Measurements from ENCODE around the gene CACNB1.
"Not testable (repeated sequence)": the region's sequence is repeated elsewhere in the genome, so short reads cannot be mapped to it uniquely, and the experiment has no call there.

The CACNB1 gene

GRCh38 chr17:39174920-39175694 lies 22.4 kb downstream of the CACNB1 start:
- peak; percentile 36 for DNase-seq (ENCODE audit: low read depth)

- DNase-seq (ENCODE audit: low read depth), result no peak
These were observed 23.8 kb downstream of the CACNB1 start for GRCh38 chr17:39173526-39174274.

GRCh38 chr17:39173080-39173479 lies 24.4 kb downstream of the CACNB1 start:
- DNase-seq (ENCODE audit: low read depth), result no peak

GRCh38 chr17:39171933-39172332 lies 25.5 kb downstream of the CACNB1 start:
- no peak for DNase-seq (ENCODE audit: low read depth)

- no peak for DNase-seq (ENCODE audit: low read depth)
These were observed 26.9 kb downstream of the CACNB1 start for GRCh38 chr17:39170558-39170957.

GRCh38 chr17:39170109-39170508 lies 27.4 kb downstream of the CACNB1 start:
- DNase-seq (ENCODE audit: low read depth), result no peak

GRCh38 chr17:39169518-39169917 lies 28.0 kb downstream of the CACNB1 start:
- DNase-seq (ENCODE audit: low read depth), result no peak

GRCh38 chr17:39169101-39169500 lies 28.4 kb downstream of the CACNB1 start:
- DNase-seq (ENCODE audit: low read depth), result no peak

- DNase-seq (ENCODE audit: low read depth), result not testable (repeated sequence)
These were observed 29.0 kb downstream of the CACNB1 start for GRCh38 chr17:39168503-39168902.

- no peak for DNase-seq (ENCODE audit: low read depth)
These were observed 30.0 kb downstream of the CACNB1 start for GRCh38 chr17:39167476-39167875.

GRCh38 chr17:39166437-39167335 lies 30.8 kb downstream of the CACNB1 start:
- DNase-seq (ENCODE audit: low read depth), result no peak

- no peak for DNase-seq (ENCODE audit: low read depth)
These were observed 31.6 kb downstream of the CACNB1 start, which contains the start of gene ARL5C for GRCh38 chr17:39165841-39166349. Gene ARL5C (minus strand): TSS chr17:39166161. CDS start chr17:39165760, 401 bp downstream.

- no peak for DNase-seq (ENCODE audit: low read depth)
These were observed 32.2 kb downstream of the CACNB1 start for GRCh38 chr17:39165178-39165840.

GRCh38 chr17:39164675-39165143 lies 32.8 kb downstream of the CACNB1 start:
- DNase-seq (ENCODE audit: low read depth), result peak; percentile 37

- no peak for DNase-seq (ENCODE audit: low read depth)
These were observed 35.5 kb downstream of the CACNB1 start for GRCh38 chr17:39161962-39162361.

GRCh38 chr17:39158623-39159022 lies 38.8 kb downstream of the CACNB1 start:
- no peak for DNase-seq (ENCODE audit: low read depth)

GRCh38 chr17:39156491-39156890 lies 41.0 kb downstream of the CACNB1 start:
- no peak for DNase-seq (ENCODE audit: low read depth)

GRCh38 chr17:39155654-39156053 lies 41.8 kb downstream of the CACNB1 start:
- no peak for DNase-seq (ENCODE audit: low read depth)

GRCh38 chr17:39153599-39154051 lies 43.8 kb downstream of the CACNB1 start:
- DNase-seq (ENCODE audit: low read depth), result peak; percentile 78

- DNase-seq (ENCODE audit: low read depth), result peak; percentile 26
These were observed 45.3 kb downstream of the CACNB1 start for GRCh38 chr17:39151943-39152818.
